Measurements from ENCODE around the gene ATP1B1. TPM values are rescaled to one million over a fixed set of nuclear protein-coding genes. Genes with fewer than 3 reads are reported as not detected.

Gene ATP1B1
- total RNA-seq, 1 donor from 2014 or later, result 108 TPM

DNA sequence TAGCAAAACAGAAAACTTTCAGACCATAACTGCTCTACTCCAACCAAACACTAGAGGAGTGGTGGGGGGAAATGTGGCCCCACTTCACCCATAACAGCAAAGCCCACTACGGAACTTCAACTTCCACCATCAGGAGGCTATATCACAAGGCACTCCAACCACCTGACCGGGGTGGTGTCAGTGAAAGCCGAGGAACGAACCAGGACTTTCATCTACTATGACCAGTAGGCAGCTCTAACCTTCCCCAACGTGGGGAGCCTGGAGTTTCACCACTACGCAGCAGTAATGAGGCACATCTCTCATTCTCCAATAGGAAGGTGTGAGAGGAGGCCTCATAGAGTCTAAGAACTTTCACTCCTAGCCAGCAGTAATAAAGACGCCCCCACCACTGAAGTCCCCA lies 42.4 kb upstream of the ATP1B1 start:
- H3K4me1 Mint-ChIP-seq (ENCODE audit: low read depth), result no peaks in the 10 kb centered on the region
- no peak for DNase-seq (ENCODE audit: low spot score, unreplicated experiment)
- H3K4me3 Mint-ChIP-seq (ENCODE audit: low read depth), result no peak overlapping the region
- TF ChIP-seq, protein P1, sequence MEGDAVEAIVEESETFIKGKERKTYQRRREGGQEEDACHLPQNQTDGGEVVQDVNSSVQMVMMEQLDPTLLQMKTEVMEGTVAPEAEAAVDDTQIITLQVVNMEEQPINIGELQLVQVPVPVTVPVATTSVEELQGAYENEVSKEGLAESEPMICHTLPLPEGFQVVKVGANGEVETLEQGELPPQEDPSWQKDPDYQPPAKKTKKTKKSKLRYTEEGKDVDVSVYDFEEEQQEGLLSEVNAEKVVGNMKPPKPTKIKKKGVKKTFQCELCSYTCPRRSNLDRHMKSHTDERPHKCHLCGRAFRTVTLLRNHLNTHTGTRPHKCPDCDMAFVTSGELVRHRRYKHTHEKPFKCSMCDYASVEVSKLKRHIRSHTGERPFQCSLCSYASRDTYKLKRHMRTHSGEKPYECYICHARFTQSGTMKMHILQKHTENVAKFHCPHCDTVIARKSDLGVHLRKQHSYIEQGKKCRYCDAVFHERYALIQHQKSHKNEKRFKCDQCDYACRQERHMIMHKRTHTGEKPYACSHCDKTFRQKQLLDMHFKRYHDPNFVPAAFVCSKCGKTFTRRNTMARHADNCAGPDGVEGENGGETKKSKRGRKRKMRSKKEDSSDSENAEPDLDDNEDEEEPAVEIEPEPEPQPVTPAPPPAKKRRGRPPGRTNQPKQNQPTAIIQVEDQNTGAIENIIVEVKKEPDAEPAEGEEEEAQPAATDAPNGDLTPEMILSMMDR (IDR thresholded peaks at IDR 0.05; ENCODE audit: unreplicated experiment), result no peak
- no peaks in the 10 kb centered on the region for H3K27me3 Mint-ChIP-seq
- no peaks in the 10 kb centered on the region for H3K36me3 Mint-ChIP-seq (ENCODE audit: insufficient read depth)
- H3K27ac Mint-ChIP-seq, result no peak overlapping the region
- H3K9me3 Mint-ChIP-seq (ENCODE audit: low read depth), result peaks cover 14% of the 10 kb centered on the region

DNA sequence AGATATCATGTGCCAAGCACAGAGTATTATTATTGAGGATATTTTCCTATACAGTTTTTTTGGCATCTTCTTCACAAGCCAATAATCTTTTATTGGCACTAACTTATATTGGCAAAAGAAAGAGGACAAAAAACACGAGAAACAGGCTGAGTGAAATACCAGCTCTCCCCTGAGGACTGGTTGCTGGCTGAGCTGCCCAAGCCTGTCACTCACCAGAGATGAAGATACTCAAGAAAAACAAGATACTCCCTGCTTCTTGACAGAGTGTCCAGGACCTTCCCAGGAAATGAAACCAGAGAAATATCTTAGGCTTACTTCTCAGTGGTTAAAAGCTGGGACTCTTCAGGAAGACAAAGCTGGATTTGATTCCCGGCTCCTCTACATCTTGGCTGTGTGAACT lies 35.9 kb upstream of the ATP1B1 start:
- Mint-ChIP-seq H3K4me3 (ENCODE audit: low read depth) (no peak overlapping the region), H3K36me3 (ENCODE audit: insufficient read depth) (no peaks in the 10 kb centered on the region), H3K27ac (no peak overlapping the region), H3K4me1 (ENCODE audit: low read depth) (peaks cover 7% of the 10 kb centered on the region), H3K9me3 (ENCODE audit: low read depth) (peaks cover 13% of the 10 kb centered on the region), H3K27me3 (no peaks in the 10 kb centered on the region)
- TF ChIP-seq, protein P1 (IDR thresholded peaks at IDR 0.05; ENCODE audit: unreplicated experiment), result no peak
- no peak for DNase-seq (ENCODE audit: low spot score, unreplicated experiment)

GRCh38 chr1:169070958-169071357 lies 35.5 kb upstream of the ATP1B1 start:
- H3K27me3 Mint-ChIP-seq, result no peaks in the 10 kb centered on the region
- TF ChIP-seq, protein P1 (IDR thresholded peaks at IDR 0.05; ENCODE audit: unreplicated experiment), result no peak
- H3K4me3 Mint-ChIP-seq (ENCODE audit: low read depth), result no peak overlapping the region
- H3K9me3 Mint-ChIP-seq (ENCODE audit: low read depth), result peaks cover 11% of the 10 kb centered on the region
- DNase-seq (ENCODE audit: low spot score, unreplicated experiment), result no peak
- no peaks in the 10 kb centered on the region for H3K36me3 Mint-ChIP-seq (ENCODE audit: insufficient read depth)
- H3K4me1 Mint-ChIP-seq (ENCODE audit: low read depth), result peaks cover 7% of the 10 kb centered on the region
- no peak overlapping the region for H3K27ac Mint-ChIP-seq

DNA sequence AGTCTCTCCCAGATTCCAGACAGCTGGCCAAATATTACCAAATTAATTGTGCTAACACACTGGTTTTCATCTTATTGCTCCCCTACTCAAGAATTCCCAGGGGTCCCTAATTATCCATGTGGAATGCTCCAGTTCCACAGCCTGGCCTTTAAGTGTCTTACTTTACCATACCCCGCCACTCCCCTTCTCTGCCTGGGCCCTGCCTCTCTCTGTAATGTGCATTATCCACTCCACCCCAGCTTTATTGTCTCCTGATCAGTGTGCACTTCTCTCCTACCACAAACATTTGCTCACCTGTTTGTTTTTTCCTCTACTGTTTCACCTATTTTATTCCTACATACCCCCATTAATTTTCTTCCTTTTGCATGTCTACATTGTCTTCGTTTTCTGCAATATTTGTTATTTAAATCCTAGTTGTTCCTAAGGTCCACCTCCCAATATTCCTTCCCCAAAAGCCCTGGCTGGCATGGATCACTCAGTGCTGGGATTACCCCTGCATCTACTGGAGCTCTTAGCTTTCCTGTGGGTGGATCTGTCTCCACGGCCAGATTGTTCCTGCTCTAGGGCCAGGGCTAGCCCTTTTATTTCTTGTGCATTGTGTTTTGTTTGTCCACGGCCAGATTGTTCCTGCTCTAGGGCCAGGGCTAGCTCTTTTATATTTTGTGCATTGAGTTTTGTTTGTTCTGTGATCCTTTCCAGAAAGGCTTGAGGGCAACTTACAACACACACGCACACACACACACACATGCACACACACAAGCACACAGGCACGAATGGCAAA lies 33.4 kb upstream of the ATP1B1 start:
- Mint-ChIP-seq H3K27me3 (no peaks in the 10 kb centered on the region), H3K4me1 (ENCODE audit: low read depth) (peaks cover 8% of the 10 kb centered on the region), H3K9me3 (ENCODE audit: low read depth) (peaks cover 3% of the 10 kb centered on the region), H3K4me3 (ENCODE audit: low read depth) (no peak overlapping the region), H3K36me3 (ENCODE audit: insufficient read depth) (no peaks in the 10 kb centered on the region), H3K27ac (peak overlapping the region; percentile 46)
- no peak for DNase-seq (ENCODE audit: low spot score, unreplicated experiment)
- TF ChIP-seq, protein P1 (IDR thresholded peaks at IDR 0.05; ENCODE audit: unreplicated experiment), result no peak

DNA sequence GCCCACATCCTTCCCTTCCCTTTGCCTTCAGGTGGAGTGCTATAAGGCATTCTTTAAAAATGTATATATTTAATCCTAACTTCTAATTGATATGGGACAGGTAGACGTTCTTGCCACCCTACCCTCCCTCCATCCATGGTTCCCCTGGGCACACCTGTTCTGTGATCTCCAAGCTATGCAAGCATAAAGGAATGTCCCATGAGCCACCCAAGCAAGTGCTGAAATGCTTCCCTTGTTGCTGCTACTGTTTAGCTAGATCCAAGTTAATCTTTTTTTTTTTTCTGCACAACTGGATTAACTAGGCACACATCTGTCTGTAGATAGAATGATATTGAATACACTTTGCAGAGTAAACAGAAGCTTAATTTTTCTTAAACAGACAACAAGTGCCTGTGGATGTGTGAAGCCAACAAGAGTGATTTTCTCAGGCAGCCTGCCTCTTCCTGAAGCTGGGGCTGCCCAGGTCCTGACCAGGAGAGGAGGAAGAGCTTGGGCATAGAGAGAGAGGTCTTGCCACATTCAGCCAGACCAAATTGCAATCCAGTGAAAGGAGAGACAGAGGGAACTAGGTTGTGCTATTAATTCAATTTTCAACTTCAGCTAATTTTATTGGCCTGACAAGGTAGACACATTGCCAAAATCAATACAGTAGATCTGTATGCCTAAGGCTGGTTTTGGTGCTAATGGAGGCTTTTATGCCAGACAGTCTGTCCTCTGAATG lies 28.2 kb upstream of the ATP1B1 start:
- H3K9me3 Mint-ChIP-seq (ENCODE audit: low read depth), result no peaks in the 10 kb centered on the region
- peaks cover 6% of the 10 kb centered on the region for H3K4me1 Mint-ChIP-seq (ENCODE audit: low read depth)
- no peak for DNase-seq (ENCODE audit: low spot score, unreplicated experiment)
- no peaks in the 10 kb centered on the region for H3K36me3 Mint-ChIP-seq (ENCODE audit: insufficient read depth)
- H3K4me3 Mint-ChIP-seq (ENCODE audit: low read depth), result no peak overlapping the region
- H3K27ac Mint-ChIP-seq, result no peak overlapping the region
- no peaks in the 10 kb centered on the region for H3K27me3 Mint-ChIP-seq
- TF ChIP-seq, protein P1 (IDR thresholded peaks at IDR 0.05; ENCODE audit: unreplicated experiment), result no peak

Measured in progenitor cell of endocrine pancreas (in vitro differentiated cells).